Esophagus muscularis mucosa (tissue), 4 donors: ENCODE measurements around the gene MALL.

Experiments used
- CTCF ChIP-seq, 3 experiments: fragments of 200-600 bp in 2 of 3; fragments of 450-650 bp in 1 of 3; sonication (generic) in 2 of 3; IDR thresholded peaks; one replicate each; pipeline ENCODE4 v1.5.1; 2017 to 2019; ENCODE audit warnings: antibody characterized with exemption in 3 of 3, mild to moderate bottlenecking in 2 of 3, moderate library complexity in 1 of 3
- EP300 ChIP-seq: sonication (generic); formaldehyde crosslinking; IDR thresholded peaks from one replicate; pipeline ENCODE4 v1.6.1; 2017; ENCODE audit warnings: antibody characterized with exemption
- POLR2A ChIP-seq: fragments of 450-650 bp; IDR thresholded peaks from one replicate; pipeline ENCODE4 v1.6.1; 2017; ENCODE audit warnings: antibody characterized with exemption, moderate library complexity, mild to moderate bottlenecking, low read depth

GRCh38 chr2:110113961-110114591 lies 1.5 kb downstream of the MALL start:
- TF ChIP-seq POLR2A (no peak), EP300 (no peak), CTCF (IDR thresholded peaks at IDR 0.05) (no peak)
